ENCODE data around the gene SCAPER. TPM values are rescaled to one million over a fixed set of nuclear protein-coding genes. Genes with fewer than 3 reads are reported as not detected.

The SCAPER gene
- total and polyA plus RNA-seq, 4 donors: 3.3 to 18.0 (median 9.9) TPM

DNA sequence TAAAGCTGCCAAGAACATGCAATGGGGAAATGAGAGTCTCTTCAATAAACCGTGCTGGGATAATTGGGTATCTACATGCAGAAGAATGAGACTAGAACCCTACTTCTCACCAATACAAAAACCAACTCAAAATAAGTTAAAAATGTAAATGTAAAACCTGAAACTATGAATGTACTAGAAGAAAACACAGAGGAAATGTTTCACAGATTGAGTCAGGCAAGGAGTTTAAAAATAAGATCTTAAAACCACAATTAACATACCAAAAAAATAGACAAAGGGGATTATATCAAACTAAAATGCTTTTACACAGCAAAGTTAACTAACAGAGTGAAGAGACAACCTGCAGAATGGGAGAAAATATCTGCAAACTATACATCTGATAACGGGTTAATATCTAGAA lies 478.2 kb downstream of the SCAPER start:
- TF ChIP-seq, protein P1, sequence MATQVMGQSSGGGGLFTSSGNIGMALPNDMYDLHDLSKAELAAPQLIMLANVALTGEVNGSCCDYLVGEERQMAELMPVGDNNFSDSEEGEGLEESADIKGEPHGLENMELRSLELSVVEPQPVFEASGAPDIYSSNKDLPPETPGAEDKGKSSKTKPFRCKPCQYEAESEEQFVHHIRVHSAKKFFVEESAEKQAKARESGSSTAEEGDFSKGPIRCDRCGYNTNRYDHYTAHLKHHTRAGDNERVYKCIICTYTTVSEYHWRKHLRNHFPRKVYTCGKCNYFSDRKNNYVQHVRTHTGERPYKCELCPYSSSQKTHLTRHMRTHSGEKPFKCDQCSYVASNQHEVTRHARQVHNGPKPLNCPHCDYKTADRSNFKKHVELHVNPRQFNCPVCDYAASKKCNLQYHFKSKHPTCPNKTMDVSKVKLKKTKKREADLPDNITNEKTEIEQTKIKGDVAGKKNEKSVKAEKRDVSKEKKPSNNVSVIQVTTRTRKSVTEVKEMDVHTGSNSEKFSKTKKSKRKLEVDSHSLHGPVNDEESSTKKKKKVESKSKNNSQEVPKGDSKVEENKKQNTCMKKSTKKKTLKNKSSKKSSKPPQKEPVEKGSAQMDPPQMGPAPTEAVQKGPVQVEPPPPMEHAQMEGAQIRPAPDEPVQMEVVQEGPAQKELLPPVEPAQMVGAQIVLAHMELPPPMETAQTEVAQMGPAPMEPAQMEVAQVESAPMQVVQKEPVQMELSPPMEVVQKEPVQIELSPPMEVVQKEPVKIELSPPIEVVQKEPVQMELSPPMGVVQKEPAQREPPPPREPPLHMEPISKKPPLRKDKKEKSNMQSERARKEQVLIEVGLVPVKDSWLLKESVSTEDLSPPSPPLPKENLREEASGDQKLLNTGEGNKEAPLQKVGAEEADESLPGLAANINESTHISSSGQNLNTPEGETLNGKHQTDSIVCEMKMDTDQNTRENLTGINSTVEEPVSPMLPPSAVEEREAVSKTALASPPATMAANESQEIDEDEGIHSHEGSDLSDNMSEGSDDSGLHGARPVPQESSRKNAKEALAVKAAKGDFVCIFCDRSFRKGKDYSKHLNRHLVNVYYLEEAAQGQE (IDR thresholded peaks at IDR 0.05): no peak
- TF ChIP-seq HNF4G (IDR thresholded peaks at IDR 0.05): no peak
- no peak for TF ChIP-seq RXRA (IDR thresholded peaks at IDR 0.05)
- TF ChIP-seq RAD21 (IDR thresholded peaks at IDR 0.05): no peak
- TF ChIP-seq SP1 (IDR thresholded peaks at IDR 0.05): no peak
- no peak for TF ChIP-seq YY1 (IDR thresholded peaks at IDR 0.05)
- TF ChIP-seq GABPA (IDR thresholded peaks at IDR 0.05 in 1 of 2, conservative IDR thresholded peaks at IDR 0.05 in 1 of 2): no peak
- TF ChIP-seq CTCF (IDR thresholded peaks at IDR 0.05; ENCODE audit: low read depth, low read length, missing input control): no peak
- TF ChIP-seq FOXA2 (IDR thresholded peaks at IDR 0.05): no peak
- TF ChIP-seq NR2F2 (IDR thresholded peaks at IDR 0.05): no peak
- no peak for TF ChIP-seq HNF4A (conservative IDR thresholded peaks at IDR 0.05)
- no peak for TF ChIP-seq JUND (IDR thresholded peaks at IDR 0.05)
- Histone ChIP-seq H3K36me3 (ENCODE audit: control insufficient read depth in 4 of 4, insufficient read depth in 3 of 4, low read depth in 1 of 4, low read length in 3 of 4) (no peaks in the 10 kb centered on the region), H3K9ac (ENCODE audit: low read depth in 1 of 2, low read length in 2 of 2) (no peak overlapping the region), H3K4me3 (ENCODE audit: low read depth in 1 of 3, low read length in 3 of 3) (no peak overlapping the region), H3K9me3 (ENCODE audit: control insufficient read depth in 4 of 4, low read length in 3 of 4) (no peaks in the 10 kb centered on the region), H3K4me1 (ENCODE audit: control insufficient read depth in 4 of 4, insufficient read depth in 4 of 4, low read length in 3 of 4) (no peaks in the 10 kb centered on the region), H3K27ac (ENCODE audit: low read depth in 1 of 2, low read length in 2 of 2) (no peak overlapping the region), H3K27me3 (ENCODE audit: control insufficient read depth in 4 of 4, insufficient read depth in 4 of 4, low read length in 3 of 4) (no peaks in the 10 kb centered on the region)
- no peak for DNase-seq (ENCODE audit: low spot score)
- WGBS: 98% methylated on average over 2 of the region's 2 CpGs

GRCh38 chr15:76418352-76419140 lies 486.6 kb downstream of the SCAPER start:
- H3K9me3 ChIP-seq (ENCODE audit: control insufficient read depth in 4 of 4, low read length in 3 of 4): no peaks in the 10 kb centered on the region
- H3K4me3 ChIP-seq (ENCODE audit: low read depth in 1 of 3, low read length in 3 of 3): no peak overlapping the region
- H3K4me1 ChIP-seq (ENCODE audit: control insufficient read depth in 4 of 4, insufficient read depth in 4 of 4, low read length in 3 of 4): no peaks in the 10 kb centered on the region
- no peaks in the 10 kb centered on the region for H3K27me3 ChIP-seq (ENCODE audit: control insufficient read depth in 4 of 4, insufficient read depth in 4 of 4, low read length in 3 of 4)
- no peaks in the 10 kb centered on the region for H3K36me3 ChIP-seq (ENCODE audit: control insufficient read depth in 4 of 4, insufficient read depth in 3 of 4, low read depth in 1 of 4, low read length in 3 of 4)
- no peak for DNase-seq (ENCODE audit: low spot score)
- no peak overlapping the region for H3K27ac ChIP-seq (ENCODE audit: low read depth in 1 of 2, low read length in 2 of 2)
- 93% methylated on average over 2 of the region's 2 CpGs for WGBS
- no peak overlapping the region for H3K9ac ChIP-seq (ENCODE audit: low read depth in 1 of 2, low read length in 2 of 2)
- TF ChIP-seq HNF4A (conservative IDR thresholded peaks at IDR 0.05) (no peak), MAX (IDR thresholded peaks at IDR 0.05) (no peak), HNF4G (IDR thresholded peaks at IDR 0.05) (no peak), TAF1 (conservative IDR thresholded peaks at IDR 0.05) (no peak), JUND (IDR thresholded peaks at IDR 0.05) (no peak), EGR1 (IDR thresholded peaks at IDR 0.05; ENCODE audit: low read depth in 2 of 2) (no peak), FOXA1 (IDR thresholded peaks at IDR 0.05) (no peak), RXRA (IDR thresholded peaks at IDR 0.05) (no peak), YY1 (IDR thresholded peaks at IDR 0.05) (no peak), GABPA (IDR thresholded peaks at IDR 0.05 in 1 of 2, conservative IDR thresholded peaks at IDR 0.05 in 1 of 2) (no peak), SP1 (IDR thresholded peaks at IDR 0.05) (no peak), FOXA2 (IDR thresholded peaks at IDR 0.05) (no peak), NR2F2 (IDR thresholded peaks at IDR 0.05) (no peak), RAD21 (IDR thresholded peaks at IDR 0.05) (no peak)
- TF ChIP-seq, protein P2, sequence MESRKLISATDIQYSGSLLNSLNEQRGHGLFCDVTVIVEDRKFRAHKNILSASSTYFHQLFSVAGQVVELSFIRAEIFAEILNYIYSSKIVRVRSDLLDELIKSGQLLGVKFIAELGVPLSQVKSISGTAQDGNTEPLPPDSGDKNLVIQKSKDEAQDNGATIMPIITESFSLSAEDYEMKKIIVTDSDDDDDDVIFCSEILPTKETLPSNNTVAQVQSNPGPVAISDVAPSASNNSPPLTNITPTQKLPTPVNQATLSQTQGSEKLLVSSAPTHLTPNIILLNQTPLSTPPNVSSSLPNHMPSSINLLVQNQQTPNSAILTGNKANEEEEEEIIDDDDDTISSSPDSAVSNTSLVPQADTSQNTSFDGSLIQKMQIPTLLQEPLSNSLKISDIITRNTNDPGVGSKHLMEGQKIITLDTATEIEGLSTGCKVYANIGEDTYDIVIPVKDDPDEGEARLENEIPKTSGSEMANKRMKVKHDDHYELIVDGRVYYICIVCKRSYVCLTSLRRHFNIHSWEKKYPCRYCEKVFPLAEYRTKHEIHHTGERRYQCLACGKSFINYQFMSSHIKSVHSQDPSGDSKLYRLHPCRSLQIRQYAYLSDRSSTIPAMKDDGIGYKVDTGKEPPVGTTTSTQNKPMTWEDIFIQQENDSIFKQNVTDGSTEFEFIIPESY (IDR thresholded peaks at IDR 0.05): no peak
- TF ChIP-seq, protein P1 (IDR thresholded peaks at IDR 0.05): no peak
